HL-60 (cell line): ENCODE data around the gene XRCC5.

Experiments used
- POLR2AphosphoS5 ChIP-seq: IDR thresholded peaks from 2 replicates; pipeline ENCODE4 v1.6.1; 2012; ENCODE audit warnings: low read depth
- SPI1 ChIP-seq: IDR thresholded peaks from 2 replicates; pipeline ENCODE4 v1.6.1; 2012; ENCODE audit warnings: low read depth, mild to moderate bottlenecking, borderline replicate concordance
- TF ChIP-seq, protein P1 (sequence below): IDR thresholded peaks from one replicate; pipeline ENCODE4 v1.5.1; 2011; ENCODE audit warnings: low read length, control low read depth, inconsistent platforms; ENCODE audit not compliant: insufficient read depth
- TF ChIP-seq, protein P2 (sequence below): IDR thresholded peaks from 2 replicates; pipeline ENCODE4 v1.6.1; 2012; ENCODE audit warnings: low read depth; ENCODE audit not compliant: insufficient replicate concordance

DNA sequence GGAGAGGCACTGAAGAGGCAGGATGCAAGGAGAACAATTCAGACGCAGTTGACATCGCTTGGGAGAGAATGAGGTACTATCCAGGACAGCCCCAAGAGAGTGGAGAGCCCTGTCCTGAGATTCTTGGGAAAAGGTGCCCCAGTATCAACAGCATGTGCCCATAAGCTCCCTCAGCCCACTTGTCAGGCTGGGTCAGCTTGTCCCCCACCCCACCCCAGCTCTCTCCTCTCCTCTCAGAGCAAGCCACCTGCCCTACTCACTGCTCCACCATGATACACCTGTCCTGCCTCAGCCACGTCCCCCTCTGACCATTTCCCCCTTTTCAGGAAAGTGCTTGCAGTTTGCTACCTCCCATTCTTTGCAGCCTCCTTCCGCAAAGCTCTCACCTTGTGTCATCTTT, 111.8 kb downstream of the XRCC5 start:
- TF ChIP-seq, protein P1, sequence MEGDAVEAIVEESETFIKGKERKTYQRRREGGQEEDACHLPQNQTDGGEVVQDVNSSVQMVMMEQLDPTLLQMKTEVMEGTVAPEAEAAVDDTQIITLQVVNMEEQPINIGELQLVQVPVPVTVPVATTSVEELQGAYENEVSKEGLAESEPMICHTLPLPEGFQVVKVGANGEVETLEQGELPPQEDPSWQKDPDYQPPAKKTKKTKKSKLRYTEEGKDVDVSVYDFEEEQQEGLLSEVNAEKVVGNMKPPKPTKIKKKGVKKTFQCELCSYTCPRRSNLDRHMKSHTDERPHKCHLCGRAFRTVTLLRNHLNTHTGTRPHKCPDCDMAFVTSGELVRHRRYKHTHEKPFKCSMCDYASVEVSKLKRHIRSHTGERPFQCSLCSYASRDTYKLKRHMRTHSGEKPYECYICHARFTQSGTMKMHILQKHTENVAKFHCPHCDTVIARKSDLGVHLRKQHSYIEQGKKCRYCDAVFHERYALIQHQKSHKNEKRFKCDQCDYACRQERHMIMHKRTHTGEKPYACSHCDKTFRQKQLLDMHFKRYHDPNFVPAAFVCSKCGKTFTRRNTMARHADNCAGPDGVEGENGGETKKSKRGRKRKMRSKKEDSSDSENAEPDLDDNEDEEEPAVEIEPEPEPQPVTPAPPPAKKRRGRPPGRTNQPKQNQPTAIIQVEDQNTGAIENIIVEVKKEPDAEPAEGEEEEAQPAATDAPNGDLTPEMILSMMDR: no peak
- TF ChIP-seq POLR2AphosphoS5 (no peak), SPI1 (no peak)
- TF ChIP-seq, protein P2, sequence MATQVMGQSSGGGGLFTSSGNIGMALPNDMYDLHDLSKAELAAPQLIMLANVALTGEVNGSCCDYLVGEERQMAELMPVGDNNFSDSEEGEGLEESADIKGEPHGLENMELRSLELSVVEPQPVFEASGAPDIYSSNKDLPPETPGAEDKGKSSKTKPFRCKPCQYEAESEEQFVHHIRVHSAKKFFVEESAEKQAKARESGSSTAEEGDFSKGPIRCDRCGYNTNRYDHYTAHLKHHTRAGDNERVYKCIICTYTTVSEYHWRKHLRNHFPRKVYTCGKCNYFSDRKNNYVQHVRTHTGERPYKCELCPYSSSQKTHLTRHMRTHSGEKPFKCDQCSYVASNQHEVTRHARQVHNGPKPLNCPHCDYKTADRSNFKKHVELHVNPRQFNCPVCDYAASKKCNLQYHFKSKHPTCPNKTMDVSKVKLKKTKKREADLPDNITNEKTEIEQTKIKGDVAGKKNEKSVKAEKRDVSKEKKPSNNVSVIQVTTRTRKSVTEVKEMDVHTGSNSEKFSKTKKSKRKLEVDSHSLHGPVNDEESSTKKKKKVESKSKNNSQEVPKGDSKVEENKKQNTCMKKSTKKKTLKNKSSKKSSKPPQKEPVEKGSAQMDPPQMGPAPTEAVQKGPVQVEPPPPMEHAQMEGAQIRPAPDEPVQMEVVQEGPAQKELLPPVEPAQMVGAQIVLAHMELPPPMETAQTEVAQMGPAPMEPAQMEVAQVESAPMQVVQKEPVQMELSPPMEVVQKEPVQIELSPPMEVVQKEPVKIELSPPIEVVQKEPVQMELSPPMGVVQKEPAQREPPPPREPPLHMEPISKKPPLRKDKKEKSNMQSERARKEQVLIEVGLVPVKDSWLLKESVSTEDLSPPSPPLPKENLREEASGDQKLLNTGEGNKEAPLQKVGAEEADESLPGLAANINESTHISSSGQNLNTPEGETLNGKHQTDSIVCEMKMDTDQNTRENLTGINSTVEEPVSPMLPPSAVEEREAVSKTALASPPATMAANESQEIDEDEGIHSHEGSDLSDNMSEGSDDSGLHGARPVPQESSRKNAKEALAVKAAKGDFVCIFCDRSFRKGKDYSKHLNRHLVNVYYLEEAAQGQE: no peak
